Activated gamma-delta T cell (primary cell): ENCODE measurements around the gene SCN2B.

ENCODE experiments used
- DNase-seq: peaks from one replicate; lab custom pipeline; 2025; lab: John Stamatoyannopoulos, UW

The SCN2B gene

DNA sequence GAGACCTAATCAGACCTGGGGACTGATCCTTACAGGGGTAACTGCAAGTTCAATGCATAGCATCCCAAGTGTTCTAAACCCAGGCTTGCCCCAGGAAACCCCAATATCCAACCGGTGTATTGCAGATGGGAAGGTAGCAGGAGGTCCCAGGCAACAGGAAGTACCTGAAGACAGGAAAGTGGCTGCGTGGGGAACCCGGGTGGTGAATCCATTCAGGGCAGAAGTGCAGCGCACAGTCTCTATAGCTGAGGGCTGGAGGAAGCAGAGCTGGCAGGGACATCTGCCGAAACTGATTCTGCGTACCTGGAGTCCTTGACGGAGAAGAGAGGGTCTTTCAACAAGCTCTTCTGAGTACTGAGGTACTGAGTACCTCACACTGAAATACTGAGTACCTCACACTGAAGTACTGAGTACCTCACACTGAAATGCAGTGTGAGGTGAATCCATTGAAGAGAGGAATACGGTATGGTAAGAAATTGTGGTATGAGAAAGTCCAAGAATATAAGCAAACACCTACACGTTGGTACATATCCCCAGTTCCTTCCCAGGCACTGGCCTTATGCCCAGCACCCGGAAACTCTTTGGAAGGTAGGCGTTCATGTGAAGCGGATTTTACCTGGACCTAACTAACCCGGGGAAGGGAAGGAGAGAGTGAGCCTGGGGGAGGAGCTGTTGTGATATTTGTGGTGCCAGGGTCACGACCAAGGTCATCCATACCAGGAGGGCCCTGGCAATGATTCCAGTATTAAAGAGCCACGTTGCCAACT is 43.9 kb downstream of the SCN2B start:
- DNase-seq = no peak

DNA sequence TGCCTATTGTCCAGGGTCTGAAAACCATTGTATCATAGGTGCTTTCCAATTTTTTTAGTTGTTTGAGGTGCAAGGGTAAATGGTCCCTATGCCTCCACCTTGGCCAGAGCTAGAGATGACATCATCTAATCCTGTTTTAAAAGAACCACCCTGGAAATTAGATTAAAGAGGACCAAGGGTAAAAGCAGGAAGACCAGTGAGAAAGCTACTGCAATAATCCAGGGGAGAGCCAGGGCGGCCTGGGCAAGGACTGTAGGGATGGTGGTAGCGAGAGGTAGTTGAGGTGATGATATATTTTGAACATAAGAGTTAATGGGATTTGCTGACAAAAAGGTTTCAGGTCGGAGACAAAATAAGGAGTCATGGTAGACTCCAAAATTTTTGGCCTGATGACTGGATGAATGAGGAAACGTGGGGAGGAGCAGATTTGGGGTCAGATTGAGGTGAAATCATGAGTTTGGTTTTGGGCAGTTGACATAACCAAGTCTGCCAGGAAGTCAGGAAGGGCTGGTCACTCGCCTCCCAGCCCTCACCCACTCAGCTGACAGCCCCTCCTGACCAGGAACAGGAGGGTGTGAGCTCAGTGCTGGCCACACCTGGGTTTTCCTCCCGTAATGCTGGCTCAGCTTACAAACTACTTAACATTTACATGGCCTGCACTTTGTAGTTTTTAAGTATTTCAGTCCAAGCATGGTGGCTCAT is 46.8 kb downstream of the SCN2B start:
- DNase-seq = no peak

DNA sequence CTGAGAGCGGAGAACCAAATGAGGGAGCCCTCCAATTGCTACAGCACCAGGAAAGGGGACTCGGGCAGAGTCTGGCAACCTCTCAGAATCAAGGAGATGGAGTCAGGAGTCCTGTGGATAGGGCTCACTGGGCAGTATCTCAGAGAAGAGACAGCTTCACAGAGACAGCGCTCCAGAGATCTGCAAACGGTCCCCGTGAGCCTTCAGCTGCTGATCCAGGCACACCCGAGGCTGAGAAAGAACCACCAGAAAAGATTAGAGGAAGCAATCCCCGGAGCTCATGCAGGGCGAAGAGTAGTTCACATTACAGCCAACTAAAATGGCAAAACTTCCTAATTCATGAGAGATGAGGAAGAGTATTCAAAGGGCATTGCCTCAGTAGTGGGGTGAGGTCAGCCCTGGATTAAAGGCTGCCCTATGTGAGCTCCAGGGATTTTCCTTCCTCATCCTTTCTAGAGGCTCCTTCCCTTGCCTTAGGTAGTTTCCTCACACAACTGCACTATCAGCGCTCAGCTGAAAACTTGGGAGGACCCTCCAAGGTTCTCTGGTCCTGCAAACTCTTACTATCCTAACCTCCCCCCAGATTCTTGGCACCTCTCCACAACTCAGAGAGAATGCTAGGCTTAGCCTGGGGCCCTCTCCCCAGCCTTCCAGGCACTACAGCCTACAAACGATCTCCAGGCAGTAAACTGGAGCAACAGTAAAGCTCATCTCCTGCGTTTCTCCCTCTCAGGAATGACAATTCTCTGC is 47.5 kb downstream of the SCN2B start:
- DNase-seq = no peak

GRCh38 chr11:118128310-118128709 is 48.1 kb downstream of the SCN2B start:
- no peak for DNase-seq

DNA sequence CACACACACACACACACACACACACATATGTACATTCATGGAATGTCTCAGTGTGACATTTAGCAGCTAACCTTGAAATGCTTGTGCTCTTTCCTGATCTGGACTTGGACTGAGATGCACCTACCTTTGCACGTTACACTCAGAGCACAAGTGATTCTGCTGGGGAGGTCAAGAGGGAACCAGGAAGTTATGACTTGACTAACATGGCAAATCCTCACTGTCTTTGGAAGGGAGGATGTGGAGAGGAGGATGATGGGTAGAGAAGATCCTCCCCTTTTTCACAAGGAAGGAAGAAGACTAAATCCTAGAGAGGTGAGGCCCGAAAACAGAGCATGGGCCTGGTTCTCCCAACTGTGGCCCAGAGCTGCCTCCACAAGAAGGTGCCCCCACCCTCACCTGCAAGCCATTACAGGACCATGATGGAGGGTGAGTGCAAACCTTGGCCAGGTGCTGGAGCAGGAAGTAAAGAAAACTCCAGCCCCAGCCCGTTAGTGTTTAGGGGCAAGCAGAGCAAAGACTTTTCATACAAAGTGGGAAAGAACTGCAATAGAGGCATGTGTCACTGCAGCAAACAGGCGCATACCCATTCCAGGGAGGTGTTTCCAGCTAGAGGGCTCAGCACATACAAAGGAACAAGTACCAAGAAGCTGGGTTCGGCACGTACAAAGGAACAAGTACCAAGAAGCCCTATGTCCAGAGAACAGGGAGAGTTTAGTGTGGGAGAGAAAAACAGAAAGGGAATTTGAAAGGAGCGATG is 50.2 kb downstream of the SCN2B start:
- DNase-seq = no peak

DNA sequence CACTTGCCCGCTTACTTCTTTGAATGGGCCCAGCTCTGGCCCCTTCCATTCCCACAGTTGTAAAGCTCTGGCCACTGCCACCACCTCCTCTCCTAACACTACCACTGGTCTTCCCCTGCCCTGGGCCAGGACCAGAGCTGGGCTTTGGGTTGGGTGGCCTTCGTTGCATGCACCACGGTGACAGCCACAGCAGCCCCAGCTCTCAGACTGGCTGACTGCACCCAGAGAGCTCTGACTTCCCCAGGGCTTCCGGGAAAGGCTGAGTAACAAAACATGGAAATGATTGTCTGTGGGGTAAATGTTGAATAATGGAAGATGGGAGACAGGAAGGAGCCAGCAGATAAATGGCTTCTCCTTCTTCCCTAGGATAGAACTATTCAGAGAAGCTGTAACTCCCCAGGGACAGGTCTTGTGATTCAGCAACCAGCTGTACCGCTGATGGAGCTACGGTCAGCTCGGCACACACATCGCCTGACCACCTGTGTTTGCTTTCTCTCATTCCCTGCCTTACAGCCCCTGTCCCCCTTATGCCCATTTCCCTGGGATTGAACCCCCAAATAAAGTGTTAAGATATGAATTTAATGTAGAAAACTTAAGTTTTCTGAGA is 51.4 kb downstream of the SCN2B start:
- DNase-seq = no peak

DNA sequence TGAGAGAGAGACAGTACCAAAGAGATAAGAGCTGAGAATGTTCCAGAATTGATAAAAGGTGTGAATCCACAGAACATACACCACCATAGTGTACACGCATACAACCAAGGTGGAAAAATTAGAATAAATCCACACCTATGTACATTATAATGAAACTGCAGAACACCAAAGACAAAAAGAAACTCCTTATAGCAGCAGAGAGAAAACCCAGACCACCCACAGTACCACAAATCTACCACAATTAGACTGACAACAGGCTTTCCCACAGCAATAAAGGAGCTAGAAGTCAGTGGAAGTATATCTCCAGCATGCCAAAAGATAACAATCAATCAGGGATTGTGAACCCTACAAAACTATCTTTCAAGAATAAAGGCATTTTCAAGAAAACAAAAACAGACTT is 55.6 kb downstream of the SCN2B start:
- no peak for DNase-seq

GRCh38 chr11:118117790-118118601 is 58.4 kb downstream of the SCN2B start:
- DNase-seq = no peak

DNA sequence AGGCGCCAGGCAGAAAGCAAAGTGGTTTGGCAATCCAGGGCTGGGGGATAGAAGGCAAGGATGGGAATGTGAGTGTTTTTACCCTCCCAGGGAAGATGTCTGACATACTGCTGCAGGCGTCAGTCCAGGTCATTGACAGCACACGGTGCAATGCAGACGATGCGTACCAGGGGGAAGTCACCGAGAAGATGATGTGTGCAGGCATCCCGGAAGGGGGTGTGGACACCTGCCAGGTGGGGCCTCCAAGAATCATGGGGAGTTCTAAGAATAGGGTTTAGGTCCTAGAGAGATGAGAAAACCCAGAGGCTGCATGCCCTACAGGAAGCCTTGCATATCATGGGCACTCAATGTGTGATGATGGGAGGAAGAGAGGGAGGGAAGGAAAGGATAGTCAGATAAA is 61.4 kb downstream of the SCN2B start:
- no peak for DNase-seq

DNA sequence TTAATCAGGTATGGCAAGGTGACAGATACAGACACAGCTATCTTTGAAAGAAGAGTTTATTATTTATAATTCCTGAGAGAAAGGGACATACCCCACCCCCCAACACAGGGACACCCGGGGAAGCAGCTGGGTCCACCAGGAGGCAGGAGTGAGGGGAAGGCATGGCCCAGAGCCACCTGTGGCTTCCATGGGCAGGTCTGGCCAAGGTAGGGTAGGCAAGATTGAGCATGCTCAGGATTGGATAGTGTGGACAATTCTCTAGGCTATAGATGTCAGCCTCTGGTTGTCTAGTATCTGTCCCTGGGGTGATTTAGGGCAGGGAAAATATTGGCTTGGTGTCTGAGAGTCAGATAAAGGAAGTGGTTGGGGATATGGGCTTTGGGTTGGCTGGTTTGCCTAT is 62.2 kb downstream of the SCN2B start:
- no peak for DNase-seq

DNA sequence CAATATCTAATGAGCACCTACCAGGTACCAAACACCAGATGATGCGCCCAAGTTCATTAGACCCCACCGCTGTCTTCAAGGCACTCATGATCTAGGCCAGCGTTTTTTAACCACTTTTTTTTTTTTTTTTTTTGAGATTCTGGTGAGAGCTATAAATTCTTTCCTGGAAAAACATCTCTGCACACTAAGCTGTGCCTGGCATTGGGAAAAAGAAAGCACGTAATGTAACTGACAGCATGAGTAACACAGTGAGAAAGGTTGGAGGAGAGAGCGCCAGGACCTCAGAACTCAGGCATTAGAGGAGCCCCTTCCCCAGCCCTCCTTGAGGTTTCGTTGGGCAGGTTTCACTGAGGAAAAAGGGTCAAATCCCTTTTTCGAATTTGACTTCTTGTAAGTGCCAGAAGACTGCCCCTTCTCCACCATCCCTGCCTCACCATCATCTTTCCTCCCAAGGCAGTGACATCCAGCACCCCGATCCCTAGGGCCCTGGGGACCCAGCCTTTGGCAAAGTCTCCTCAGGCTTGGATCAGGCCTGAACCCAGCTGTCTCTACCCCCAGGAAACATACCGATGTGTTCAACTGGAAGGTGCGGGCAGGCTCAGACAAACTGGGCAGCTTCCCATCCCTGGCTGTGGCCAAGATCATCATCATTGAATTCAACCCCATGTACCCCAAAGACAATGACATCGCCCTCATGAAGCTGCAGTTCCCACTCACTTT is 63.6 kb downstream of the SCN2B start:
- DNase-seq = no peak
